GM18498 (cell line): ENCODE data around the gene NOS1AP.
"Not testable (repeated sequence)": the region's sequence is repeated elsewhere in the genome, so short reads cannot be mapped to it uniquely, and the experiment has no call there.

Experiments used
- ATAC-seq: cut with Tn5 transposase; IDR thresholded peaks from one replicate; pipeline ENCODE4 v1.9.1; 2021; ENCODE audit warnings: mild to moderate bottlenecking, moderate library complexity; ENCODE audit not compliant: unreplicated experiment

NOS1AP gene

GRCh38 chr1:162069334-162070093 lies at the start of gene NOS1AP:
NOS1AP (plus strand) TSS chr1:162069691; CDS start chr1:162070178, 487 bp downstream.
- ATAC-seq: peak; percentile 100

GRCh38 chr1:162020150-162020549 lies 49.3 kb upstream of the NOS1AP start:
- no peak for ATAC-seq

- no peak for ATAC-seq
Measured at GRCh38 chr1:162021124-162021523, 48.4 kb upstream of the NOS1AP start.

GRCh38 chr1:162022626-162023025 lies 46.9 kb upstream of the NOS1AP start:
- ATAC-seq: no peak

DNA sequence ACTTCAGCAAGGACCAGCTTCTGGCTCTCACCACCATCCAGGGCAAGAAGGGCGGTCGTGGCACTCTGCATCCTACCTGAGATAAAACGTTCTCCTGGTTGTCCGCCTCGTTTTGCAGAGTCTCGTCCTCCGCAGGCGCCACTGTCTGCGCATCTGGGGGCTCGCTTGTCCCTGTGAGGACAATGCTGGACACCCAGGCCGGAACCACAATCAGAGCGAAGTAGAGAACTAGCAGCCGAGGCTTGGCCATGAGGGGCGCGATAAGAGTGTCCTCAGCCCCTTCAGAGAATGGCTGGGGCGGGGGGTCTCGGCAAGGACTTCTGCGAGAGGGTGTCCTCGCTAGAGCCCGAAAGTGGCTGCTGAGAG lies 46.3 kb upstream of the NOS1AP start:
- ATAC-seq: no peak

DNA sequence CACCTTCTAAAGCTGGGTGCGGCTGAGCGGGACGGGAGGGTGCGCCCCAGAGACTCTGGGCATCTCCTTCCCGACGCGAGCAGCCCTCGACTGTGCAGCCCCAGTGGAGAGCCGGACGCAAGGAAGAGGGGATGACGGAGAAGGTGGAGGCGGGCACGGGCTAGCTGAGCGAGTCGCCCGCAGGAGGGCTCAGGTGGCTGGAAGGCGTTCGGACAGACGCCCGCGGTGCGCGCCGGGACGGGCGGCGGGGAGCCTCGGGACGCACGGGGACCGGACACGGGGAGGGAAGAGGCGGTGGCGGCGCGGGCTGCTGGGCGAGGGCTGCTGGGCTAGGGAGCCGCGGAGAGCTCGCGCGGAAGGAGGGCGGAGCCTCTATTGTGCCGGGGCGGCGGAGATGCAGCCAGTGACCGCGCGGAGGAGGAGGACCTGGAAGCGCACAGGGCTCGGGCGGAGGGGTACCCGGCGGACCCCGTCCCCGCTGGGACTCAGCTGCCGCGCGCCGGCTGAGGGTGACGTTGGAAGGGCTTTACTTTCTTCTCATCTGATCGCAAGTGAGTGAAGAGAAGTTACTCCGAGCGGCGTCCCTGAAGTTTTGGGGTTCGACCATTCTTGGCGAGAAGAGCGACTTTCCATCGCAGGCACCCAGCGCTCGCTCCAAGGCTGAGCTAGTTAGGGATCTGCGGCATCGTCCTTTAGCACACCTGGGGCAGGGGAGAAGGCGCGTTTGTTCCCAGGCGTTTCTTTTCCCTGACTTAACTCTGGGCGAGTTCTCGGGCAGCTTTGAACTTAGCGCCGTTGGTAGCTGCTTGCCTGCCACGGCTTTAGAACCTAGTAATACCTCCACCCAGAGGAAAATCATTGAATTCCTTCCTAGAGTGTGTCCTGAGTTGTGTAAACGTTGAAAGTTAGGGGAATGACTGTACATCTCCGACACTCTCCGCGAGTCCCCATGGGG lies 45.7 kb upstream of the NOS1AP start, which contains the start of gene OLFML2B:
TSS of gene OLFML2B (minus strand) at position 323 of the 955 bp plus-strand sequence. CDS start 439 bp downstream, outside the sequence.
- peak; percentile 67 for ATAC-seq

- ATAC-seq: no peak
Measured at GRCh38 chr1:162025541-162025940, 44.0 kb upstream of the NOS1AP start.

DNA sequence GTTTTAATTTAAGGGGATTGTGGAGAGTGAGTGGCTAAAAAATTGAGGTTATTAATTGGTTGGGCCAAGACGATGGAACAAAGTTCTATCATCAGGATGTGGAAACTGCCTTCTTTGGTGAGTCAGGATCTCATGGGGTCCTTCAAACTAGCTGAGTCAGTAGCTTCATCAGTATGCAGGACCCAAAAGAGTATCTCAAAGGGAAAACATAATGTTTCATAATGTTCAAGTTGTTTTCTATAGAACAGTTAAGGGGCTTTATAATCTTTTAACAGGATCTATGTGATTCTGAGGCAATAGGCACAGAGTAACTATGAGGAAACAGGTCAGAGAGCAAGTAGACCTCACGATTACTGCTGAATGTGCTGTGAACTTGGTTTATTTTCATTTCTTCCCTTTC lies 42.6 kb upstream of the NOS1AP start:
- no peak for ATAC-seq

GRCh38 chr1:162028726-162029125 lies 40.8 kb upstream of the NOS1AP start:
- no peak for ATAC-seq

DNA sequence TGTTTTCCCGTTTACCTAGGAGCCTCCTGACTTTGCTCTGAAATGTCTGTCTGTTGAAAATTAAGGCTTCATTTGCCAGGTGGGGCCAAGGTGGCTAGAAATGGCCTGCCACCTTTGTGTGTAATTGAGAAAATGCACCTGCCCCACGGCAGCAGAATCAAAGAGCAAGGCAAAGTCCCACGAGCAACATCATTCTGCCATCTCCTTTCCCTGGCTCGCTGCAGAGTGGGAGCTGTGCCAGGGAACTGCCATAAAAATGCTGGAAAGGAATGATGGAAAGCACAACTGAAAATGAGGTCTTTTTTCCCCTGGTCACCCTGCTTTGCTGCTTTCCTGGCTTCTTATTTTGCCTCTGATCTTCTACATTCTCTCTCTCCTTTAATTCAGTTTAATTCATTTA lies 40.3 kb upstream of the NOS1AP start:
- no peak for ATAC-seq

DNA sequence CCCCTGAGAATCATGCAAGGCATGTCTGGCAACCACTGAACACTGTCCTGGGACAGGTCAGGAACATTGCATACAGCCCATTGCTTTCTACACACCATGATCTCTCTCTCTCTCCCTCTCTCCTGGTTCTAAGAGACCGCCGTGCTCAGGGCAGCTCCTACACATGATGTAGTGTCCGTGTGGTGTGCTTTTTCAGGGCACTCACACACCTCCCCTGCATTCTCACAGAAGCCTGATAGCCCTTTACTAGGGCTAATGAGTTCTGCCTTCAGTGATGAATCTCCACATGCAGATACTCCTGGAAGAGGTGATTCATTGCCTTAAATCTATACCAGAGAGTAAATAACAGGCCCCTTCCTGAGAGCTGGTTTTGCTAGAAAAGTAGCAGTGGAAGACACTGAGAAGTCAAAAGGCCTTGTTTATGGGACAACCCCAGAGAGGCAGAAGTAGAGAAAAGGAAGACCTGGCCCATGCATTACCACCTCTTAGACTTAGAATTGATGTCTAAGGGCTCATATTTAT lies 38.7 kb upstream of the NOS1AP start:
- ATAC-seq: no peak

DNA sequence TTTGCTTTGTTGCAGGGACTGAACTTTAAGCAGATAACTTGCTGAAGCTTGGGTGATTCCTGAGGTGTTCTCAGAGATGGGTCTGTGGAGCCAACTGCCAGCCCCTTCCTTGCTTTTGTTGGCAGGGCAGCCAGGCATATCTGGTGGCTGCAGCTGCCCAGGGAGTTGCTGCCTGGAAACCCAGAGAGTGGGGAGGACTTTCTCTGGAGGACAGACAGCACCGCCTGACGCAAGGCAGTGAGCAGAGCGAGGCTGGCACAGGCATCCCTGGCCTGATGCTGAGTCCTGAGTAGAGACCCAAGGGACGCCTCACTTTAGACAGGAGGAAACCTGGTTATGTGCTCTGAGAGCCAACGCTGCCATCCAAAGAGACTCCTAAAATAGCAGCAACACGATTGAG lies 36.1 kb upstream of the NOS1AP start:
- ATAC-seq: no peak

GRCh38 chr1:162035241-162035640 lies 34.2 kb upstream of the NOS1AP start:
- no peak for ATAC-seq

DNA sequence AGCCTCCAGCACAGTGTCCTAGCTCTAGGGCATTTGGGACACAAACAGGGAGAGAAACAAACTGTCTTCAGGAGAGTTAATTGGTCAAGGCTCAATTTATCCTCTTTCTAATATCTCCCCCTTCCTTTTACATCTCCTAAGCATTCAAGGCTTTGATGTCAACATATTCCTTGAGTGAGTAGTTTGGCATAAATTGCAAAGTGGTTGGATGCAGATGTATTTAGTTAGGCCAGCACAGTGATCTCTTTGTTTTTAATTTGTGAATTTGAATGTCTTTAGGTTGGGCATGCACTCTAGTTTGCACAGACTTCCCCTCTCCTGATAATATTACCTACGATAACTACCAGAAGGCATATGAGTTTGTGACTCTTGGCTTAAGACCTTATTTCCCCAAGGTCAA lies 33.3 kb upstream of the NOS1AP start:
- no peak for ATAC-seq

DNA sequence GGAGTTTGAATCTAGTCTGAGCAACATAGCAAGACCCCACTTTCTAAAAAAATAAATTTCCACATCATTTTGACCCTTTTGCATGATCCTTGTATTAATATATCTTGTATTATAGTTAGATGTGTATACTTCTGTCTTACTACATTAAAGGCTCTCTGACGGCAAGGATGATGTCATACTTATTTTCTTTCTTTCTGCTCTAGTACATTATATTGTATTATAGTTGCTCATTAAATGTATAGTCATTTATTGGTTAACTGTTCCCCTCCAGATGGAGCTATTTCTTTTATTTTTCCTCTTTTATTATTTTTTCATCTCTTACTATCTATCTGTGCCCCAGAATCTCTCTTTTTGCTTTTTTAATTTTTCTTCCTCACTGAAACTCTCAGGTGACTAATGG lies 30.9 kb upstream of the NOS1AP start:
- no peak for ATAC-seq

DNA sequence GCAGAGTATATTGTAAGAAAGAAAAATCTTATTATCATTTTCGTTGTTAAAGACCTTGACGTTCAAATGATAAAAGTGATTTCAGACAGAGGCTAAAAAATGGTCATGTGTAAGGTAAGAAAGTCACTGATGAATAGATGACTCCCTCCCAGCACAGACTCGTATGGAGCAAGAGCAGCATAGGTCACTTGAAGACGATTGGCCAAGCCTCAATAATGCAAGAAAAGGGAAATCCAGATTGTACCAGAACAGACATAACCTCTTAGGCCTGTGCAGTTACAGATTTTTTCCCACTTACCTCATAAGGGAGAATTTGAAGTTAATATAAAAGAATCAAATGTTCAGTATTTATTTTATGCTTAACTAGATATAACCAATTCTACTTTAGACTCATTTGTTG lies 29.5 kb upstream of the NOS1AP start:
- ATAC-seq: no peak

- ATAC-seq: no peak
Measured at GRCh38 chr1:162040657-162041056, 28.8 kb upstream of the NOS1AP start.

DNA sequence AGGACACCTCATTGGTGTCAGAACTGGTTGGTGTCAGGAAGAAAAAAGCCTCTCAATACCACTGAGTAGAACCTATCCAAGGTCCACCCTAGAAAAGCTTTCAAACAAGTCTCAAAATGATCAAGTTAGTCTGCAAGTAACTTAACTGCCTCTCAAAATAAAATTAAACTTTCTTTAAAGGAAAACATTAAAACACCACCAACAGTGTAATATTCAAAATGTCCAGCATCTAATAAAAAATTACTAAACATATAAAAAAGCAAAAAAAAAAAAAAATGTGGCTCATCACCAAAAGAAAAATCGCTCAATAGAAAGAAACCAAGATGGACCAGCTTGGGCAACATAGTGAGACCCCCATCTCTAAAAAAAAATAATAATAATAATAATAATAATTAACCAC lies 27.1 kb upstream of the NOS1AP start:
- ATAC-seq: no peak

GRCh38 chr1:162046921-162047320 lies 22.6 kb upstream of the NOS1AP start:
- ATAC-seq: no peak

DNA sequence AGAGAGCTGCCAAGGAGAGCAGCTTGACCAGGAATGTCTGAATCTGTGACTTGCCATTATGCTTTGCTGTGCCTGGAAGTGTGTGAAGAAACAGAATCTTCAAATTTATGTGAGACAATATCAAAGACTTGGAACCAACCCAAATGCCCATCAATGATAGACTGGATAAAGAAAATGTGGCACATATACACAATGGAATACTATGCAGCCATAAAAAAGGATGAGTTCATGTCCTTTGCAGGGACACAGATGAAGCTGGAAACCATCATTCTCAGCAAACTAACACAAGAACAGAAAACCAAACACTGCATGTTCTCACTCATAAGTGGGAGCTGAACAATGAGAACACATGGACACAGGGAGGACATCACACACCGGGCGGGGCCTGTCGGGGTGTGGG lies 15.5 kb upstream of the NOS1AP start:
- not testable (repeated sequence) for ATAC-seq

- ATAC-seq: no peak
Measured at GRCh38 chr1:162055062-162055461, 14.4 kb upstream of the NOS1AP start.

DNA sequence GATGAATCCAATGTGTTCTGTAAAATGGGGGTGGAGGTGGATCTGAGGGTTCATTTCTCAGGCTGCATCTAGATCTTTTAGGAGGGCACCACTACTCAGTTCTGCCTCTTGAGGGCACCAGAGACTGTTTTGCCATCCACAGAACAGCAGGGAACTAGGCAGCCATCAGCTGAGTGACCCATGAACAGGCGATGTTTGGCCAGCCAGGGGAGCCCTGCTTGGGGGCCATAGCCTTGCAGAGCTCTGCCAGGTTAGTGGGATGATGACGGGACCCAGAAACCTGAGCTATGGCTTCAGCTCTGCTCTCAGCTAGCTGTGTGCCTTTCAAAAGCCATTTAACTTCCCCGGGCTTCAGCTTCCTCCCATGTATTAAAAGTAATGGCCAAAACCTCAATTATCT lies 13.4 kb upstream of the NOS1AP start:
- ATAC-seq: peak; percentile 71
